HEK293 (cell line): Measurements from ENCODE around the gene NOP56.

Experiments used
- HOXA7 ChIP-seq: sonication (generic); formaldehyde crosslinking; IDR thresholded peaks from 2 replicates; pipeline ENCODE4 v1.8.1; 2022; ENCODE audit warnings: missing genetic modification reagents, borderline replicate concordance
- HOXD13 ChIP-seq: sonication (generic); formaldehyde crosslinking; IDR thresholded peaks from 2 replicates; pipeline ENCODE4 v1.8.0; 2022; ENCODE audit warnings: missing genetic modification reagents, borderline replicate concordance
- KLF16 ChIP-seq: fragments of 450-650 bp; formaldehyde crosslinking; IDR thresholded peaks from 2 replicates; pipeline ENCODE4 v1.5.1; 2017; ENCODE audit warnings: missing biosample characterization, missing genetic modification characterization
- MEIS1 ChIP-seq: sonication (generic); formaldehyde crosslinking; IDR thresholded peaks from 2 replicates; pipeline ENCODE4 v1.8.1; 2022; ENCODE audit warnings: missing genetic modification reagents, mild to moderate bottlenecking, borderline replicate concordance
- RBAK ChIP-seq: fragments of 450-650 bp; formaldehyde crosslinking; IDR thresholded peaks from 2 replicates; pipeline ENCODE4 v1.5.1; 2016; ENCODE audit warnings: missing biosample characterization, missing genetic modification characterization
- SP3 ChIP-seq: fragments of 450-650 bp; formaldehyde crosslinking; IDR thresholded peaks from 2 replicates; pipeline ENCODE4 v1.5.1; 2016; ENCODE audit warnings: missing biosample characterization, missing genetic modification characterization
- WT1 ChIP-seq: fragments of 450-650 bp; formaldehyde crosslinking; IDR thresholded peaks from 2 replicates; pipeline ENCODE4 v1.5.1; 2016; ENCODE audit warnings: missing biosample characterization, missing genetic modification characterization
- ZBTB8A ChIP-seq: fragments of 450-650 bp; formaldehyde crosslinking; IDR thresholded peaks from 2 replicates; pipeline ENCODE4 v1.5.1; 2016; ENCODE audit warnings: missing biosample characterization, missing genetic modification characterization
- ZFP41 ChIP-seq: fragments of 450-650 bp; formaldehyde crosslinking; IDR thresholded peaks from 2 replicates; pipeline ENCODE4 v1.5.1; 2016; ENCODE audit warnings: missing biosample characterization, missing genetic modification characterization, borderline replicate concordance
- ZNF133 ChIP-seq: fragments of 450-650 bp; formaldehyde crosslinking; IDR thresholded peaks from 2 replicates; pipeline ENCODE4 v1.5.1; 2016; ENCODE audit warnings: missing biosample characterization, missing genetic modification characterization
- ZNF140 ChIP-seq: fragments of 450-650 bp; formaldehyde crosslinking; IDR thresholded peaks from 2 replicates; pipeline ENCODE4 v1.5.1; 2016; ENCODE audit warnings: missing biosample characterization, missing genetic modification characterization
- ZNF169 ChIP-seq: fragments of 450-650 bp; formaldehyde crosslinking; IDR thresholded peaks from 2 replicates; pipeline ENCODE4 v1.5.1; 2016; ENCODE audit warnings: missing biosample characterization, missing genetic modification characterization
- ZNF18 ChIP-seq: fragments of 450-650 bp; formaldehyde crosslinking; IDR thresholded peaks from 2 replicates; pipeline ENCODE4 v1.5.1; 2016; ENCODE audit warnings: missing biosample characterization, missing genetic modification characterization
- ZNF248 ChIP-seq: fragments of 450-650 bp; formaldehyde crosslinking; IDR thresholded peaks from 2 replicates; pipeline ENCODE4 v1.5.1; 2017; ENCODE audit warnings: missing biosample characterization, missing genetic modification characterization
- ZNF335 ChIP-seq: fragments of 450-650 bp; formaldehyde crosslinking; conservative IDR thresholded peaks from 2 replicates; pipeline ENCODE4 v1.5.1; 2016; ENCODE audit warnings: missing biosample characterization, missing genetic modification characterization
- ZNF362 ChIP-seq: fragments of 450-650 bp; formaldehyde crosslinking; IDR thresholded peaks from 2 replicates; pipeline ENCODE4 v1.5.1; 2016; ENCODE audit warnings: missing biosample characterization, missing genetic modification characterization
- ZNF513 ChIP-seq: fragments of 450-650 bp; IDR thresholded peaks from 2 replicates; pipeline ENCODE4 v1.5.1; 2018; ENCODE audit warnings: missing biosample characterization, missing genetic modification characterization
- ZNF530 ChIP-seq: fragments of 450-650 bp; formaldehyde crosslinking; IDR thresholded peaks from 2 replicates; pipeline ENCODE4 v1.5.1; 2016; ENCODE audit warnings: low read depth, missing biosample characterization, missing genetic modification characterization
- ZNF610 ChIP-seq: fragments of 450-650 bp; formaldehyde crosslinking; IDR thresholded peaks from 2 replicates; pipeline ENCODE4 v1.5.1; 2016; ENCODE audit warnings: missing biosample characterization, missing genetic modification characterization, borderline replicate concordance
- ZNF747 ChIP-seq: fragments of 450-650 bp; formaldehyde crosslinking; IDR thresholded peaks from 2 replicates; pipeline ENCODE4 v1.5.1; 2016; ENCODE audit warnings: missing biosample characterization, missing genetic modification characterization
- ZNF768 ChIP-seq: fragments of 450-650 bp; formaldehyde crosslinking; IDR thresholded peaks from 2 replicates; pipeline ENCODE4 v1.5.1; 2018; ENCODE audit warnings: missing biosample characterization, mild to moderate bottlenecking, missing genetic modification characterization
- ZNF830 ChIP-seq: fragments of 450-650 bp; IDR thresholded peaks from 2 replicates; pipeline ENCODE4 v1.5.0; 2018; ENCODE audit warnings: missing biosample characterization, missing genetic modification characterization, low read depth, mild to moderate bottlenecking, moderate library complexity
- TF ChIP-seq, protein P1 (sequence below): fragments of 450-650 bp; formaldehyde crosslinking; IDR thresholded peaks from 2 replicates; pipeline ENCODE4 v1.5.1; 2016; ENCODE audit warnings: missing biosample characterization, missing genetic modification characterization
- TF ChIP-seq, protein P2 (sequence below): fragments of 450-650 bp; formaldehyde crosslinking; IDR thresholded peaks from 2 replicates; pipeline ENCODE4 v1.5.1; 2016; ENCODE audit warnings: missing biosample characterization, missing genetic modification characterization
- TF ChIP-seq, protein P3 (sequence below): fragments of 450-650 bp; formaldehyde crosslinking; IDR thresholded peaks from 2 replicates; pipeline ENCODE4 v1.5.1; 2016; ENCODE audit warnings: missing biosample characterization, missing genetic modification characterization
- TF ChIP-seq, protein P4 (sequence below): fragments of 450-650 bp; formaldehyde crosslinking; IDR thresholded peaks from 2 replicates; pipeline ENCODE4 v1.5.1; 2016; ENCODE audit warnings: missing biosample characterization, missing genetic modification characterization
- TF ChIP-seq, protein P5 (sequence below): fragments of 450-650 bp; formaldehyde crosslinking; IDR thresholded peaks from 2 replicates; pipeline ENCODE4 v1.5.1; 2016; ENCODE audit warnings: missing biosample characterization, missing genetic modification characterization

NOP56 gene

GRCh38 chr20:2651772-2652723, at the start of gene NOP56 (continued):
- TF ChIP-seq, protein P1, sequence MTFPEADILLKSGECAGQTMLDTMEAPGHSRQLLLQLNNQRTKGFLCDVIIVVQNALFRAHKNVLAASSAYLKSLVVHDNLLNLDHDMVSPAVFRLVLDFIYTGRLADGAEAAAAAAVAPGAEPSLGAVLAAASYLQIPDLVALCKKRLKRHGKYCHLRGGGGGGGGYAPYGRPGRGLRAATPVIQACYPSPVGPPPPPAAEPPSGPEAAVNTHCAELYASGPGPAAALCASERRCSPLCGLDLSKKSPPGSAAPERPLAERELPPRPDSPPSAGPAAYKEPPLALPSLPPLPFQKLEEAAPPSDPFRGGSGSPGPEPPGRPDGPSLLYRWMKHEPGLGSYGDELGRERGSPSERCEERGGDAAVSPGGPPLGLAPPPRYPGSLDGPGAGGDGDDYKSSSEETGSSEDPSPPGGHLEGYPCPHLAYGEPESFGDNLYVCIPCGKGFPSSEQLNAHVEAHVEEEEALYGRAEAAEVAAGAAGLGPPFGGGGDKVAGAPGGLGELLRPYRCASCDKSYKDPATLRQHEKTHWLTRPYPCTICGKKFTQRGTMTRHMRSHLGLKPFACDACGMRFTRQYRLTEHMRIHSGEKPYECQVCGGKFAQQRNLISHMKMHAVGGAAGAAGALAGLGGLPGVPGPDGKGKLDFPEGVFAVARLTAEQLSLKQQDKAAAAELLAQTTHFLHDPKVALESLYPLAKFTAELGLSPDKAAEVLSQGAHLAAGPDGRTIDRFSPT = peak; percentile 35; the same call in 1 of the 2 replicates
- no peak for TF ChIP-seq ZNF169 (tag by site-specific recombination)
- TF ChIP-seq ZNF610 (tag by site-specific recombination) = no peak; the same call in 1 of the 2 replicates
- TF ChIP-seq WT1 (tag by site-specific recombination) = peak; percentile 68
- TF ChIP-seq ZFP41 (tag by site-specific recombination) = no peak
- no peak for TF ChIP-seq HOXA7 (CRISPR knock-in tag)
- TF ChIP-seq ZNF768 (tag by site-specific recombination) = peak; percentile 49; the same call in 1 of the 2 replicates
- peak; percentile 81; the same call in 1 of the 2 replicates for TF ChIP-seq ZNF362
- no peak for TF ChIP-seq ZNF747 (tag by site-specific recombination)
- TF ChIP-seq MEIS1 (CRISPR knock-in tag) = no peak
- TF ChIP-seq, protein P2, sequence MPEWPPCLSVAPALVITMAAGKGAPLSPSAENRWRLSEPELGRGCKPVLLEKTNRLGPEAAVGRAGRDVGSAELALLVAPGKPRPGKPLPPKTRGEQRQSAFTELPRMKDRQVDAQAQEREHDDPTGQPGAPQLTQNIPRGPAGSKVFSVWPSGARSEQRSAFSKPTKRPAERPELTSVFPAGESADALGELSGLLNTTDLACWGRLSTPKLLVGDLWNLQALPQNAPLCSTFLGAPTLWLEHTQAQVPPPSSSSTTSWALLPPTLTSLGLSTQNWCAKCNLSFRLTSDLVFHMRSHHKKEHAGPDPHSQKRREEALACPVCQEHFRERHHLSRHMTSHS (tag by site-specific recombination) = no peak
- no peak for TF ChIP-seq ZNF513 (tag by site-specific recombination)
- peak; percentile 97 for TF ChIP-seq ZBTB8A (tag by site-specific recombination)
- TF ChIP-seq, protein P3, sequence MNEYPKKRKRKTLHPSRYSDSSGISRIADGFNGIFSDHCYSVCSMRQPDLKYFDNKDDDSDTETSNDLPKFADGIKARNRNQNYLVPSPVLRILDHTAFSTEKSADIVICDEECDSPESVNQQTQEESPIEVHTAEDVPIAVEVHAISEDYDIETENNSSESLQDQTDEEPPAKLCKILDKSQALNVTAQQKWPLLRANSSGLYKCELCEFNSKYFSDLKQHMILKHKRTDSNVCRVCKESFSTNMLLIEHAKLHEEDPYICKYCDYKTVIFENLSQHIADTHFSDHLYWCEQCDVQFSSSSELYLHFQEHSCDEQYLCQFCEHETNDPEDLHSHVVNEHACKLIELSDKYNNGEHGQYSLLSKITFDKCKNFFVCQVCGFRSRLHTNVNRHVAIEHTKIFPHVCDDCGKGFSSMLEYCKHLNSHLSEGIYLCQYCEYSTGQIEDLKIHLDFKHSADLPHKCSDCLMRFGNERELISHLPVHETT (tag by site-specific recombination) = peak; percentile 64; the same call in 1 of the 2 replicates
- TF ChIP-seq ZNF140 (tag by site-specific recombination) = no peak
- no peak for TF ChIP-seq ZNF248 (tag by site-specific recombination)
- no peak for TF ChIP-seq RBAK (tag by site-specific recombination)
- peak; percentile 51; the same call in 1 of the 2 replicates for TF ChIP-seq KLF16 (tag by site-specific recombination)
- no peak for TF ChIP-seq ZNF830 (tag by site-specific recombination)
- TF ChIP-seq HOXD13 (CRISPR knock-in tag) = no peak
- no peak for TF ChIP-seq ZNF133
- TF ChIP-seq, protein P4, sequence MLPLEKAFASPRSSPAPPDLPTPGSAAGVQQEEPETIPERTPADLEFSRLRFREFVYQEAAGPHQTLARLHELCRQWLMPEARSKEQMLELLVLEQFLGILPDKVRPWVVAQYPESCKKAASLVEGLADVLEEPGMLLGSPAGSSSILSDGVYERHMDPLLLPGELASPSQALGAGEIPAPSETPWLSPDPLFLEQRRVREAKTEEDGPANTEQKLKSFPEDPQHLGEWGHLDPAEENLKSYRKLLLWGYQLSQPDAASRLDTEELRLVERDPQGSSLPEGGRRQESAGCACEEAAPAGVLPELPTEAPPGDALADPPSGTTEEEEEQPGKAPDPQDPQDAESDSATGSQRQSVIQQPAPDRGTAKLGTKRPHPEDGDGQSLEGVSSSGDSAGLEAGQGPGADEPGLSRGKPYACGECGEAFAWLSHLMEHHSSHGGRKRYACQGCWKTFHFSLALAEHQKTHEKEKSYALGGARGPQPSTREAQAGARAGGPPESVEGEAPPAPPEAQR (tag by site-specific recombination) = no peak
- TF ChIP-seq ZNF530 (tag by site-specific recombination) = no peak
- peak; percentile 96 for TF ChIP-seq ZNF335 (tag by site-specific recombination)
- TF ChIP-seq ZNF18 (tag by site-specific recombination) = 0 out of 2 replicates have a peak, but pooled peaks have one; percentile 10
- TF ChIP-seq, protein P5, sequence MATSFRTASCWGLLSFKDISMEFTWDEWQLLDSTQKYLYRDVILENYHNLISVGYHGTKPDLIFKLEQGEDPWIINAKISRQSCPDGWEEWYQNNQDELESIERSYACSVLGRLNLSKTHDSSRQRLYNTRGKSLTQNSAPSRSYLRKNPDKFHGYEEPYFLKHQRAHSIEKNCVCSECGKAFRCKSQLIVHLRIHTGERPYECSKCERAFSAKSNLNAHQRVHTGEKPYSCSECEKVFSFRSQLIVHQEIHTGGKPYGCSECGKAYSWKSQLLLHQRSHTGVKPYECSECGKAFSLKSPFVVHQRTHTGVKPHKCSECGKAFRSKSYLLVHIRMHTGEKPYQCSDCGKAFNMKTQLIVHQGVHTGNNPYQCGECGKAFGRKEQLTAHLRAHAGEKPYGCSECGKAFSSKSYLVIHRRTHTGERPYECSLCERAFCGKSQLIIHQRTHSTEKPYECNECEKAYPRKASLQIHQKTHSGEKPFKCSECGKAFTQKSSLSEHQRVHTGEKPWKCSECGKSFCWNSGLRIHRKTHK (tag by site-specific recombination) = no peak
- peak; percentile 68 for TF ChIP-seq SP3
